ENCODE results near the gene SUCLG2.
"Not testable (repeated sequence)": the region's sequence is repeated elsewhere in the genome, so short reads cannot be mapped to it uniquely, and the experiment has no call there.

The SUCLG2 gene

GRCh38 chr3:67551361-67552016 lies 102.9 kb downstream of the SUCLG2 start:
- no peak for DNase-seq

- no peak for DNase-seq
Observed at GRCh38 chr3:67550541-67550940, 103.9 kb downstream of the SUCLG2 start.

DNA sequence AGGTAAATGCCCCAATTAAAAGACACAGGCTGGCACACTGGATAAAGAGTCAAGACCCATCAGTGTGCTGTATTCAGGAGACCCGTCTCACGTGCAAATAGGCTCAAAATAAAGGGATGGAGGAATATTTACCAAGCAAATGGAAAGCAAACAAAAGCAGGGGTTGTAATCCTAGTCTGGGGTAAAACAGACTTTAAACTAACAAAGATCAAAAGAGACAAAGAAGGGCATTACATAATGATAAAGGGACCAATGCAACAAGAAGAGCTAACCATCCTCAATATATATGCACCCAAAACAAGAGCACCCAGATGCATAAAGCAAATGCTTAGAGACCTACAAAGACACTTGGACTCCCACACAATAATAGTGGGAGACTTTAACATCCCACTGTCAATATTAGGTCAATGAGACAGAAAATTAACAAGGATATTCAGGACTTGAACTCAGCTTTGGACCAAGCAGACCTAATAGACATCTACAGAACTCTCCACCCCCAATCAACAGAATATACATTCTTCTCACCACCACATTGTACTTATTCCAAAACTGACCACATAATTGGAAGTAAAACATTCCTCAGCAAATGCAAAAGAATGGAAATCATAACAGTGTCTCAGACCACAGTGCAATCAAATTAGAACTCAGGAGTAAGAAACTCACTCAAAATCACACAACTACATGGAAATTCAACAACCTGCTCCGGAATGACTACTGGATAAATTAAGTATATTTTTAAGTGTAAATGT lies 111.7 kb downstream of the SUCLG2 start:
- not testable (repeated sequence) for DNase-seq

DNA sequence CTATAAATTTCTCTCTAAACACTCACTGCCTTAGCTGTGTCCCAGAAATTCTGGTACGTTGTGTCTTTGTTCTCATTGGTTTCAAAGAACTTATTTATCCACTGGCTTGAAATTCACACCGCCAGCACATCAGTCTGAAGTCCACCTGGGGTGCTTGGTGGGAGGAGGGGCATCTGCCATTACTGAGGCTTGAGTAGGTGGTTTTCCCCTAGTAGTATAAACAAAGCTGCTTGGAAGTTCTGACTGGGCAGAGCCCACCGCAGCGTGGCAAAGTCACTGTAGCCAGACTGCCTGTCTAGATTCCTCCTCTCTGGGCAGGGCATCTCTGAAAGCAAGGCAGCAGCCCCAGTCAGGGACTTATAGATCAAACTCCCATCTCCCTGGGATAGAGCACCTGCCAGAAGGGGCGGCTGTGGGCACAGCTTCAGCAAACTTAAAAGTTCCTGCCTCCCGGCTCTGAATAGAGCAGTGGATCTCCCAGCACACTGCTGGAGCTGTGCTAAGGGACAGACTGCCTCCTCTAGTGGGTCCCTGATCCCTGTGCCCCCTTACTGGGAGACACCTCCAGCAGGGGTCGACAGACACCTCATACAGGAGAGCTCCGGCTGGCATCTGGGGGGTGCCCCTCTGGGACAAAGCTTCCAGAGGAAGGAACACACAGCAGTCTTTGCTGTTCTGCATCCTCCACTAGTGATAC lies 114.1 kb downstream of the SUCLG2 start:
- DNase-seq: peak; percentile 7

GRCh38 chr3:67537203-67537602 lies 117.2 kb downstream of the SUCLG2 start:
- DNase-seq: not testable (repeated sequence)

- no peak for DNase-seq
Observed at GRCh38 chr3:67535006-67535405, 119.4 kb downstream of the SUCLG2 start.

- DNase-seq: no peak
Observed at GRCh38 chr3:67534594-67534993, 119.8 kb downstream of the SUCLG2 start.

DNA sequence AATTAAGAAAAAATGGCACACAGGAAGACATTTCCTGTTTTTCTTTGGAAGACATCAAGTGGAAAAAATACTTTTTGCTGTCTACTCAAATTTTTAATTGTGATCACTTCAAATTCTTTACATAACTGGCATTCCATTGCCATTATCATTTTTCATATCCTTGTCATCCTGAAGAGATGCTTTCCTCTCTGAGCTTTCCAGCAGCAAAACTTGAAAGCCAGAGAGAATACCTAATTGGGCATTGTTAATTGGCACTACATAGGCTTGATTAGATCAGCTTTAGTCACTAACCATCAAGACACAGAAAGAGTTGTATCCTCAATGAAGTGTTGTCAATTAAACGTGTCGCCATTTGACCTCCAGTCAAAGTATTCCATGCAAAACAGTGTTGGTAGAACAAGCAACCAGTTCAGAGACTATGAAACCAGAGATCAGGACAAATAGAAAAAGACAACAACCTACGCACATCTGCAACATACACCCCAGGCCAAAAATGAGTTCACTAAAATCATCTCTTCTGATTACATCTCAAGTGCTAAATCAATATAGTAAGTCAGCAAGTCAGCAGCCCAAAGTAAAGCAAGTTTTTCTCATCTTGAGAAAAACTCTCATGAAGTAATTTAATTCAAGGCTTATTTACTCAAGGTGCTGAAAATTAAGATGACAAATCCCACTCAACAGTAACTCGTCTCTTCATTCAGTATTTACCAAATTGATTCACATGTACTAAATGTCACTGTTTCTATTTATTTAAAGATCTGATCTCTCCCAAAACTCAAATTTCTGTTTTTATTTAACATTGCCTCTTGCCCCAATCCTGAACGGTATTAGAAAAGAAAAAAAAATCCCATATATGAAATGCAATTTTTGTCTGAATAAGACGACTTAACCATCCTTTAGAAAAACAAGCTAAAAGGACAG lies 123.0 kb downstream of the SUCLG2 start:
- peak; percentile 29 for DNase-seq

GRCh38 chr3:67529915-67530314 lies 124.5 kb downstream of the SUCLG2 start:
- DNase-seq: no peak

DNA sequence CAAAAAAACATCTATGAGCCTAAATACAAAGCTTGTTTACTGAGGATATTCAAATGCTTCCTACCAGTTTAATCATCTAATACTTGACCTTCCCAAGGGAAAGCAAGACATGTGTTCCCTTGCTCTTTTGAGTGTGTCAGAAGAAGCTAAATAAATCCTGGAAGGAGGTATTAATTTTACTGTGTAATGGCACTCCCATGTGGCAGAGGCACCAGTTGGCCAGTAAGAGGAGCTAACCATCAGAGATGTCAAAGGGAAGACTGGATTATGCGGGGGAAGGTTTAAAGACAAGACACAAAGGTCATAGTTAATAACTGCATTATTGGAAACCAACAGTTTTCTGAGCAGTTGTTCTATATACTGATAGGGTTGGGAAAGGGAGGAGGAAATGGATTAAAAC lies 125.1 kb downstream of the SUCLG2 start:
- no peak for DNase-seq

DNA sequence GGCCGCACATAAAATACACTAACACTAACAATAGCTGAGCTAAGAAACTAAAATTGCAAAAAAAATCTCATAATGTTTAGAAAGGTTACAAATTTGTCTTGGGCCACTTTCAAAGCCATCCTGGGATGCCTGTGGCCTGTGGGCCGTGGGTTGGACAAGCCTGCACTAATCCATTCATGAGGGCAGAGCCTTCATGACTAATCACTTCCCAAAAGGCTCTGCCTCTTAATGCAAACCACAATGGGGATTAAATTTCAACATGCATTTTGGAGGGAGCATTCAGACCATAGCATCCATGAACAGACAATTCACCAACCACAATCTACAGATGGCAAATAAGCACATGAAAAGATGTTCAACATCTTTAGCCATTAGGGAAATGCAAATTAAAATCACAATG lies 128.2 kb downstream of the SUCLG2 start:
- no peak for DNase-seq

DNA sequence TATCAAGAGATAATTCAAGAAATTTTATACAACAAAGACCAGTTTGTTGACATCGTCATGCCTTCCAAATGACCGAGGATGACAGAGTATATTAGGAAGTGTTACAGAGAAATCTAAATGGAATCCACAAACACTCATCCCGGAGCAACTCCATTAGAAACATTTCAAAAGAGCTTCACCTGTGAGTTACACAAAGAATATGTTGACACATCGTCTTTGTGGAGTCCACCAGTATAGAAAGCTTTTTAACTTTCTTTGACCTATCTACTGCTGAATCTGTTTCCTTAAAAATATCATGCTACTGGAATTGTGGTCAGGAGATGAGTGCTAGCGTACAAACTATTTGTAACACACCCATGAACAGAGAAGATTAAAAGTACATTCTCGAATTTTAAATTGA lies 130.4 kb downstream of the SUCLG2 start:
- DNase-seq: no peak

DNA sequence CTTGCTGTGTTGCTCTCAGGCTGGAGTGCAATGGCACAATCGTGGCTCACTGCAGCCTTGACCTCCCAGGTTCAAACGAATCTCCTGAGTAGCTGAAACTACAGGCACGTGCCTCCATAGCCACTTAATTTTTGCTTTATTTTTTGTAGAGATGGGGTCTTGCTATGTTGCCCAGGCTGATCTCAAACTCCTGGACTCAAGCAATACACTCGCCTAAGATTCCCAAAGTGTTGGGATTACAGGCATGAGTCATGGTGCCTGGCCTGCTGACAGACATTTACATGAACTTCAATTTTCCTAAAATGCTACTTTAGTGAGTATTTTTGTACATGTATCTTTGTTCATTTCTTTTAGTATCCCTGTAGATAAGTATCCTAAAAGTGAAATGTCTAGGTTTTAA lies 132.3 kb downstream of the SUCLG2 start:
- no peak for DNase-seq

DNA sequence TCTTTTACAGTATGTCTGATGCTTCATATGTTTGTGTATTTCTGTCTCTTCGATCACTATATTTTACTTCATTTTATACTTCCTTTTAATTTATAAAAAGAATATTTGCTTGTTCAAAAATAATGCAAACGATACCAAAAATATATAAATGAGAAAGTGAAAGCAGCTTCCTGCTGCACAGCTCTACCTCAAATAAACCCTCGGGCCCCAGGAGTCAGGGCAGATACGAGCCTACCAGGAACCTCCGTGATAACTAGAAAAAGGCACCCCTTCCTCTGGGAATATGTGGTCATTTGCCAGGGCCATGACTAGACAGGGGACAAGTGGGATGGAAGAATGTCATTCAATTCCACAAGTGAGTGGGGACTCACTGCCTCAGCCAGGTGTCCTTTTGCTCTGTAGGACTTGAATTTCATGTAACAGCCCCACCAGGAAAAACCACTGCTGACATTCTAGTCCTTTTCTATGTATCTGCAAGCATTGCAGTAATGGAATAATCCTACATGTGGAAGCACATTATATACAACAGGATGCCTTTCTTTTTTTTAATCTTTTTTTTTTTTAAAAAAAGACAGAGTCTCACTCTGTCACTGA lies 133.3 kb downstream of the SUCLG2 start:
- no peak for DNase-seq

DNA sequence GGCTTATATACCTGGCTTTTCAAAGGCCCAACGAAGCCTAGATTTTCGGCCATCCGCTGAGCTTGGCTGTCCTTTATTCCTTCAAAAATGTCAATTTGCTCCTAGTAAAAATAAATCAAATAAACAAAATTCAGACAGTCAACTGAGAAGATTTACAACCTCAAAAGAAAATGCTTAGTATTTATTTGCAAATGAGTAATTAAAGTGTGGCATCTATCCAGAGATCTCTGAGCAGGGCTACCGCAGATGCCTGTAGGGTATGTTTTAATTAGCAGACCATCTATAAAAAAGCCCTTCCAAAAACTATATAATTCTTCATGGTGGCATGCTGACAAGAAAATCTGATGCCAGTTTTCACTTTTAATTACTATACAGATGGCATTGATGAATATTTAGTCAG lies 136.2 kb downstream of the SUCLG2 start:
- no peak for DNase-seq

DNA sequence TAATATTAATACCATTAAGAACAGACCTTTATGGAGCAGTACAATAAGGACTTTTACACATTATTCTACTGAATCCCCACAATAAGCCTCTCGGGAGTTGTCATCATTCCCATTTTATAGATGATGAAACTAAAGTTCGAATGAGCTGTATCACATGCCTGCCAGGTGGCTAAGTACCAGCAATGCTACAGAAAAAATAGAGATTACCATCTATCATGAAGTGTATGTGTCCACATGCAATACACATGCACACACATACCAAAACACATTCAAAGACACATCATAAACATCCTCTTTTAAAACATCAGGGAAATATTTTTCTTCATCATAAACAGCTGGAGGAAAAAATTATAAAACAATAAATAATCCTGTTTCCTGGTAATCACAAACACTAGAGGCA lies 136.6 kb downstream of the SUCLG2 start:
- DNase-seq: no peak

- DNase-seq: no peak
Observed at GRCh38 chr3:67516496-67516895, 137.9 kb downstream of the SUCLG2 start.

DNA sequence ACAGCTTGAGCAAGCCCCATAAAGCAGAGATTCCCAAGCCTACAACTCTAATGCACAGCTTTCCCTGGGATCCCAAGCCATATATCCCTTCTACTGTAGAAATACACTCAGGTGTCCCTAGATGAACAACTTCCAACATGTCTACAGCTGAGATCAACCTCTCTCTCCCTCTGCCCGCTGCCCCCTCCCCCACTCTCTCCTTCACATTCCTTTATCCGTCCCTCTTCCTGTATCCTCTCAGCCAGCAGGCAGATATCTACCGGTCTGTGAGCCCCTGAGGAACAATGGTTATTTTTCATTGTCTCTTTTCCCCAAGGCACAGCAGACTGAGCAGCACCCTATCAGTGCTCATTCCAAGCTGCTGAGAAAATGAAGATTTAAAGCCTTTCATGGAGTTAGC lies 138.6 kb downstream of the SUCLG2 start:
- no peak for DNase-seq

DNA sequence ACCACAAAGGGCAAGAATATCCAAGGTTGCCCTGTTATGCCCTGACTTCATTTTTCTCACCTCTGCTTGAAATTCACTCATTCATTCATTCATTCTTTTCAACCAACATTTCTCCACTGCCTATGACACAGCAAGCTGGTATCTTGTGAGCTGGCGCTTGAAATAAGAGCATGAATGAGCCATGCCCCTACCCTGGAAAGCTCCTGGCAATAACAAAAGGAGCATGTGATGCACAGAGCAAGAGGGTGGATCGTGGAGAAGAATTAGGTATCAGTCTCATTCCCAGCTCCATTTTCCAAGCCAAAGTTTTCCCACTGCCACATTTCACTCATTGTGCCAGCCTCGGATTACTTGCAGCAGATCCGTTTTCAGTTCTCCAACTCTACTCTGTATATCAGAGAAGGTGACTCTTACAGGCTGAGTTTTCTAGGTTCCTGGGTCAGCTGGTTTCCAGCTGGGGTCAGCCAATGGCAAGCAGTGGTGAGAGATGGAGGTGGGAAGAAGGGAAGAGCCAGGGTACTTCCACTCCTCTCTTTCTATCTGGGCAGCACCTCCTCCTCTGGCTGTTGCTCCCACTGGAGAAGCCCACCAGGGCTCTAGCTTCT lies 144.8 kb downstream of the SUCLG2 start:
- no peak for DNase-seq

DNA sequence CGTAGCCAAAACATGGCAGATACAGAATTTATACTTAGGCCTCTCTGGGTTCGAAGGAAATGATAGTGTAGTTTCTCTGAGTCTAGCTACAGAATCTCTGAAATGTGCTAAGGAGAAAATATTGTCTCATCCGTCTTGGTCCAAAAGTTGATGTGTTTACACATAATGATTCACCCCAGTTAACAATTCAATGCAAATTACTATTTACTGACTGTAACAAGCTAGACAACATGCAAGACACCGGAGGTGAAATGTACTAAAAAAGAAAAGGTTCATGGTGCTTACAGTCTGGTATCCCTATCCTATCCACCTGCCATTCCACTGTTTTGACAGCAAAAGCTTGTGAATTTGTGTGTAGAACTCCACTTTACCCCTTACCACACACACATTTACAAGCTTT lies 146.8 kb downstream of the SUCLG2 start:
- DNase-seq: no peak

- DNase-seq: no peak
Observed at GRCh38 chr3:67500709-67501108, 153.7 kb downstream of the SUCLG2 start.

GRCh38 chr3:67497746-67498145 lies 156.7 kb downstream of the SUCLG2 start:
- DNase-seq: no peak

Data from kidney glomerular epithelial cell (primary cell).